Endothelial cell of umbilical vein (primary cell): ENCODE measurements around the gene APMAP.

Experiments used
- CTCF ChIP-seq, 2 donors: IDR thresholded peaks; 1 replicate in 1 of 2; 2 replicates in 1 of 2; pipeline ENCODE4 v1.5.1; 2011; ENCODE audit warnings: low read length in 2 of 2, mild to moderate bottlenecking in 2 of 2, moderate library complexity in 2 of 2, control low read depth in 1 of 2, inconsistent platforms in 1 of 2, low read depth in 1 of 2; ENCODE audit not compliant: insufficient read depth in 1 of 2; ENCODE audit errors: extremely low read depth in 1 of 2
- EZH2 ChIP-seq: IDR thresholded peaks from 2 replicates; pipeline ENCODE4 v1.6.1; 2012; ENCODE audit warnings: borderline replicate concordance, low read depth, mild to moderate bottlenecking, moderate library complexity, low read length, inconsistent platforms; ENCODE audit not compliant: severe bottlenecking
- MAX ChIP-seq: IDR thresholded peaks from 2 replicates; pipeline ENCODE4 v1.6.1; 2011; ENCODE audit not compliant: insufficient read depth, insufficient read length
- MYC ChIP-seq: IDR thresholded peaks from one replicate; pipeline ENCODE4 v1.6.1; 2011; ENCODE audit warnings: mild to moderate bottlenecking, low read depth, low read length
- POLR2A ChIP-seq: IDR thresholded peaks from 2 replicates; pipeline ENCODE4 v1.6.1; 2012; ENCODE audit warnings: low read depth, mild to moderate bottlenecking, control low read depth, low read length

- TF ChIP-seq CTCF (IDR thresholded peaks at IDR 0.05; ENCODE audit: extremely low read depth in 1 of 2, insufficient read depth in 1 of 2, low read depth in 1 of 2, low read length in 2 of 2) (no peak), POLR2A (no peak), EZH2 (no peak), MAX (no peak), MYC (no peak)
Observed at GRCh38 chr20:24978513-24978912, 14.0 kb downstream of the APMAP start.
